ENCODE measurements around the gene SMPD3. TPM values are rescaled to one million over a fixed set of nuclear protein-coding genes. Genes with fewer than 3 reads are reported as not detected.

The SMPD3 gene
- total and polyA plus RNA-seq, 9 of the 15 experiments (the other 6 are each of a cell fraction or from before 2014, with no cell fraction given): 0.03 to 1.2 (median 0.18) TPM

DNA sequence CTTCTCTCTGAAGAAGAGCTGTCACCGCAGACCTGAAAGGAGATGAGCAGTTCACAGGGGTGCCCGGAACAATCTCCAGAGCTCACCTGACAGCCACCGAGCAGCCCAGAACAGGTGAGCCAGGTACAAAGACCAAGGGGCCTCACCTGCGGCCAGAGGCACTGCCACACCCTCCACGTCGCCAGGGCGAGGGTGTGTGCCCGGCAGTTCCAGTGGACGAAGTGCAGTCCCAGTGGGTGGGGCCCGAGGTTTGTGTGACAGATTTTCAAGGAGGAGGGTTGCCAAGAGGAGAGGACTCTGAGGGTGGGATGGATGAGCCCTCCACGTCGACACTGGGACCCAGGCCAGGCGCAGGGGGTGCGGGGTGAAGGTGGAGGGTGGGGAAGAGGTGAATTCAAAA is 61.7 kb downstream of the SMPD3 start:
- Histone ChIP-seq H3K9me3 (replicated peaks; ENCODE audit: control insufficient read depth, insufficient read depth, low read depth, low read length) (no peaks in the 10 kb centered on the region), H3K79me2 (ENCODE audit: control insufficient read depth, insufficient read depth, low read length) (no peaks in the 10 kb centered on the region), H3K27me3 (ENCODE audit: control insufficient read depth in 2 of 2, insufficient read depth in 2 of 2, low read length in 2 of 2) (peaks cover 6% of the 10 kb centered on the region in 2 experiments; a peak in 2 of 5 replicates), H4K20me1 (replicated peaks; ENCODE audit: control insufficient read depth, insufficient read depth, low read length) (no peaks in the 10 kb centered on the region), H3K9ac (ENCODE audit: insufficient read depth in 1 of 2, low read depth in 2 of 2, low read length in 2 of 2) (no peak overlapping the region; a peak in 1 of 4 replicates), H3K9me1 (ENCODE audit: control insufficient read depth, insufficient read depth, low read length) (peaks cover 3% of the 10 kb centered on the region), H3K36me3 (ENCODE audit: control insufficient read depth, insufficient read depth, low read length) (no peaks in the 10 kb centered on the region), H2AFZ (ENCODE audit: low read depth, low read length) (no peak overlapping the region), H3K4me2 (ENCODE audit: insufficient read depth, low read length) (no peak overlapping the region), H3K27ac (ENCODE audit: extremely low read depth, low read depth, low read length) (no peak overlapping the region), H3K4me1 (replicated peaks in 1 of 2; ENCODE audit: control insufficient read depth in 2 of 2, insufficient read depth in 2 of 2, low read length in 2 of 2) (peaks cover 7 to 13% of the 10 kb centered on the region in 2 experiments; a peak in 3 of 5 replicates), H3K4me3 (no peak overlapping the region)
- ChIA-PET POLR2A (interaction anchor here (0.6 to 1.4 kb wide), 2 partner anchors 11 to 34 kb away, joined by 5 to 7 read pairs; no protein-coding TSS in a partner anchor), CTCF (ENCODE audit: low intra/inter-chr PET ratio) (no interaction called here)
- FAIRE-seq (no peak), ATAC-seq (no peak), DNase-seq (ENCODE audit: extremely low read depth in 1 of 4, low spot score in 3 of 4) (no peak)
- WGBS (ENCODE audit: insufficient coverage, low coverage, missing lambda C conversion rate): 3% methylated on average over 10 of the region's 14 CpGs
- no TSS peak for BruUV-seq (replicated peaks)
- TF ChIP-seq RB1 (IDR thresholded peaks at IDR 0.05; ENCODE audit: low read depth) (no peak), MLLT1 (IDR thresholded peaks at IDR 0.05) (no peak), ZFP1 (CRISPR knock-in tag; IDR thresholded peaks at IDR 0.05) (no peak), POLR3G (IDR thresholded peaks at IDR 0.05; ENCODE audit: extremely low read depth, insufficient read length, insufficient replicate concordance) (no peak), NFIC (IDR thresholded peaks at IDR 0.05) (no peak), CXXC5 (CRISPR knock-in tag; IDR thresholded peaks at IDR 0.05) (no peak), ZNF695 (CRISPR knock-in tag; IDR thresholded peaks at IDR 0.05) (no peak), SIX5 (IDR thresholded peaks at IDR 0.05; ENCODE audit: borderline replicate concordance in 1 of 2, insufficient read depth in 1 of 2, low read depth in 1 of 2, low read length in 2 of 2) (no peak), NFATC3 (IDR thresholded peaks at IDR 0.05) (no peak), STAT5B (CRISPR knock-in tag; IDR thresholded peaks at IDR 0.05) (no peak), TAF9B (IDR thresholded peaks at IDR 0.05; ENCODE audit: partially characterized antibody) (no peak), ZNF23 (CRISPR knock-in tag; IDR thresholded peaks at IDR 0.05) (no peak), HMGN3 (IDR thresholded peaks at IDR 0.05; ENCODE audit: borderline replicate concordance, extremely low read depth, insufficient read length, low read depth, low read length) (no peak), ZNF174 (CRISPR knock-in tag; IDR thresholded peaks at IDR 0.05) (no peak), MCM7 (IDR thresholded peaks at IDR 0.05) (no peak)
- TF ChIP-seq, protein P1, sequence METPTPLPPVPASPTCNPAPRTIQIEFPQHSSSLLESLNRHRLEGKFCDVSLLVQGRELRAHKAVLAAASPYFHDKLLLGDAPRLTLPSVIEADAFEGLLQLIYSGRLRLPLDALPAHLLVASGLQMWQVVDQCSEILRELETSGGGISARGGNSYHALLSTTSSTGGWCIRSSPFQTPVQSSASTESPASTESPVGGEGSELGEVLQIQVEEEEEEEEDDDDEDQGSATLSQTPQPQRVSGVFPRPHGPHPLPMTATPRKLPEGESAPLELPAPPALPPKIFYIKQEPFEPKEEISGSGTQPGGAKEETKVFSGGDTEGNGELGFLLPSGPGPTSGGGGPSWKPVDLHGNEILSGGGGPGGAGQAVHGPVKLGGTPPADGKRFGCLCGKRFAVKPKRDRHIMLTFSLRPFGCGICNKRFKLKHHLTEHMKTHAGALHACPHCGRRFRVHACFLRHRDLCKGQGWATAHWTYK (CRISPR knock-in tag; IDR thresholded peaks at IDR 0.05): no peak
- TF ChIP-seq, protein P2, sequence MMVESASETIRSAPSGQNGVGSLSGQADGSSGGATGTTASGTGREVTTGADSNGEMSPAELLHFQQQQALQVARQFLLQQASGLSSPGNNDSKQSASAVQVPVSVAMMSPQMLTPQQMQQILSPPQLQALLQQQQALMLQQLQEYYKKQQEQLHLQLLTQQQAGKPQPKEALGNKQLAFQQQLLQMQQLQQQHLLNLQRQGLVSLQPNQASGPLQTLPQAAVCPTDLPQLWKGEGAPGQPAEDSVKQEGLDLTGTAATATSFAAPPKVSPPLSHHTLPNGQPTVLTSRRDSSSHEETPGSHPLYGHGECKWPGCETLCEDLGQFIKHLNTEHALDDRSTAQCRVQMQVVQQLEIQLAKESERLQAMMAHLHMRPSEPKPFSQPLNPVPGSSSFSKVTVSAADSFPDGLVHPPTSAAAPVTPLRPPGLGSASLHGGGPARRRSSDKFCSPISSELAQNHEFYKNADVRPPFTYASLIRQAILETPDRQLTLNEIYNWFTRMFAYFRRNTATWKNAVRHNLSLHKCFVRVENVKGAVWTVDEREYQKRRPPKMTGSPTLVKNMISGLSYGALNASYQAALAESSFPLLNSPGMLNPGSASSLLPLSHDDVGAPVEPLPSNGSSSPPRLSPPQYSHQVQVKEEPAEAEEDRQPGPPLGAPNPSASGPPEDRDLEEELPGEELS (CRISPR knock-in tag; IDR thresholded peaks at IDR 0.05; ENCODE audit: borderline replicate concordance): no peak
- in situ Hi-C loops (cut with MboI): no loop called here
- intact Hi-C loops (cut with micrococcal nuclease): no loop called here
